HG03521 (cell line): ENCODE results near the gene HEG1.

ENCODE experiments used
- ATAC-seq: cut with Tn5 transposase; IDR thresholded peaks from one replicate; pipeline ENCODE4 v1.9.1; 2021; ENCODE audit warnings: mild to moderate bottlenecking, moderate library complexity; ENCODE audit not compliant: unreplicated experiment

Gene HEG1

GRCh38 chr3:124993466-124993865 is 62.3 kb downstream of the HEG1 start:
- no peak for ATAC-seq

GRCh38 chr3:124992041-124992440 is 63.8 kb downstream of the HEG1 start:
- ATAC-seq: no peak

- no peak for ATAC-seq
Observed at GRCh38 chr3:124986192-124987143, 69.3 kb downstream of the HEG1 start.

GRCh38 chr3:124985349-124985748 is 70.4 kb downstream of the HEG1 start:
- ATAC-seq: no peak

- ATAC-seq: no peak
Observed at GRCh38 chr3:124984754-124985153, 71.0 kb downstream of the HEG1 start.

GRCh38 chr3:124982855-124983254 is 72.9 kb downstream of the HEG1 start:
- ATAC-seq: no peak

DNA sequence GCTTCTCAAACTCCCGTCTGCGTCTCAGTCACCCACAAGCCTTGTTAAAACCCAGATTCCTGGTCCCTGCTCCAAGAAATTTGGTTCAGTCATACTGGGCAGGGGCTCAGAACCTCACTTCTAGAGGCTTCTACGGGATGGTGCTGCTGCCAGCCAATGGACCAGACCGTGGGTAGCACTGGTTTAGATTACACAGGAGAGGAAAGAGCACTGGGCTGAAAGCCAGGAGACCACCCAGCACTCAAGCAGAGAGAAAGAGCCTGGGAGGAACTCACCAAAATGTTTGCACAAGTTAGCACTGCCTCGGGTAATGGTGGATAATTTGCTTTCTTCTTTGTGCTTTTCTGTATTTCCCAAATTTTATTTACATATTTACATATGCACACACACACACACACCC is 74.3 kb downstream of the HEG1 start:
- no peak for ATAC-seq

GRCh38 chr3:124978627-124979026 is 77.2 kb downstream of the HEG1 start:
- no peak for ATAC-seq

GRCh38 chr3:124976383-124976782 is 79.4 kb downstream of the HEG1 start:
- no peak for ATAC-seq

DNA sequence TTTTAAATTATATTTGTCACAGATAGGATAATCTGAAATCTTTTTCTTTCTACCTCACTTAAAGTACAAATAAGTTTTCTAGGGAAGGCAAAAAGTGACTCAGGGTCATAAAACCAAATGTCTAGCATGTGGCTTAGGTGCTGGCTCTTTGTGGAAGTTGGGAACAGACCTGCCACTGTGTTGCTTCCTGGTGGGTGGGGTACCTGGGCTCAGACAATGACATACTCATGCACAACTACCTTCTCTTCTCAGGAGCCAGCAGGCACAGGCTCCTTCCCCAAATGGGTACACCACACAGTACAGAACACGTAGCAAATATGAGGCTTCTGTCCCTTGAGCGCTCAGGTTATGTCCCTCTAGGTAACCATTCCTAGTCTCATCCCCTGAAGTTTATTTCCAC is 81.1 kb downstream of the HEG1 start:
- ATAC-seq: no peak

GRCh38 chr3:124973290-124973689 is 82.5 kb downstream of the HEG1 start:
- ATAC-seq: no peak

- no peak for ATAC-seq
Observed at GRCh38 chr3:124972457-124972856, 83.3 kb downstream of the HEG1 start.

DNA sequence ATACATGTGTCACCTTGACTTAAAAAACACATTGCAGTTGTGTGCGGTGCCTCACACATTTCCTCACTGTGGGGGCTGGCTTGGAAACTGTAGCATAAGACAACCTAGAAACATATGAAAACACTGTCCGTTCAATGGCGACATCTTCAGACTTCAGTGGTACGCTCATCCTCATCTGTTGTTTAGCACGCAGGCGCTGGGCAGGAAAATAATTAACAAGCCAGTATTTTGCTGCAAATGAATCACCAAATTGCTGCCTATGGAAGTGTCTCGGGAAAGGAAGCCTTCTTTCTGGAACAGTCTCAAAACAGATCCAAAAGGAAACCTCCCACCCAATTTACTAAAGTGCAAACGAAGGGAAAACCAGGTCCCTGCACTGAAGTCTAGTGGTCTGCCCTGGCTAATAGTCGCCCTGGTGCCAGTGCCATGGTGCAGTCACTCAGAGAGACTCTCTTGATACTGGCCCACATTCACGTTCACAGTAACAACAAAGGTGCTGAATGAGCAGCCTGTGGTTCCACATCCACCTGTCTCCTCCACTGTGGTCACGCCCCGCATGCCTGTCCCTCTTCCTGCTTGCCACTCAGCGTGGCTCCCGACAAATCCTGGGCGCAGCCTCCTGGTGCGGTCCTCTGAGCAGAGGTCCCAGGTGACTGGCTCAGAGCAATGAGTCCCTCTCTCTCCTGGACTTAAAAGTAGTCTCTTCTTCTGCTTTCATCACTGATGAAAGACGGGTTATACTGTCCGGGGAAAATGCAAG is 85.7 kb downstream of the HEG1 start:
- ATAC-seq: no peak

DNA sequence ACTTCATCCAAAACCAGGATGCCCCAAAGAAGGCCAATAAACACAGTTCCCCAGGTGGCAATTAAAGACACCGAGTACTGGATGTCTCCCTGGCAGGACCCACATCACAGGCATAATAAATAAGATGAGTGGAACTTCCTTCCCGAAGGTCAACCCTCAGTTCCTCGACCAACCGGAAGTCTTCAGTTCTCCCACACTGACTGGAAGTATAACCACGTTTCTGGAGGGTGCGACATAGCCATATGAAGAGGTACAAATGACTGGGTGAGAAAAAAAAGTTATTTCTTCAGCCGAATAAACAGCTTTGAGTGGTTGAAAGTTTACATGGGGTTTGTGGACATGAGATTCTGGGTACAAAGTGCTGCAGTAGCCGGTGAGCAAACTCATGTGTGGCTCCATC is 86.6 kb downstream of the HEG1 start:
- no peak for ATAC-seq

DNA sequence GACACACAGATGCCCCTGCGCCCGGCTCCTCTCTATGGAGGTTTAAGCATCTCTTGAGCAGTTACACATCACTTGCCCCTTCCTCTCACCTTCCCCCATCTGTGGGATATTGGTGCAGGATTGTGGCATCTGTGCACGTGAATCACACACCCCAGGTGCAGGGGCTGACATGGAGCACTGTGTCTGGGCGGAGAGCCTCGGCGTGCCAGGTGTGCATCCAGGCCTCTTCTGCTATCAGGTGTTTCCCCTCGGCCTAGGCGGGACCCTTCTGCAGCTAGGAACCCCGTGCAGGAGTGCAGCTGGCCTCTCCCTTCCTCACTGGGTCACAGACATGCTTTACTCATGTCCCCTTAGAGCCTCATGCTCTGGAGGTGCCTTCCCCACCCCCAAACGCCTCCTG is 87.8 kb downstream of the HEG1 start:
- no peak for ATAC-seq

DNA sequence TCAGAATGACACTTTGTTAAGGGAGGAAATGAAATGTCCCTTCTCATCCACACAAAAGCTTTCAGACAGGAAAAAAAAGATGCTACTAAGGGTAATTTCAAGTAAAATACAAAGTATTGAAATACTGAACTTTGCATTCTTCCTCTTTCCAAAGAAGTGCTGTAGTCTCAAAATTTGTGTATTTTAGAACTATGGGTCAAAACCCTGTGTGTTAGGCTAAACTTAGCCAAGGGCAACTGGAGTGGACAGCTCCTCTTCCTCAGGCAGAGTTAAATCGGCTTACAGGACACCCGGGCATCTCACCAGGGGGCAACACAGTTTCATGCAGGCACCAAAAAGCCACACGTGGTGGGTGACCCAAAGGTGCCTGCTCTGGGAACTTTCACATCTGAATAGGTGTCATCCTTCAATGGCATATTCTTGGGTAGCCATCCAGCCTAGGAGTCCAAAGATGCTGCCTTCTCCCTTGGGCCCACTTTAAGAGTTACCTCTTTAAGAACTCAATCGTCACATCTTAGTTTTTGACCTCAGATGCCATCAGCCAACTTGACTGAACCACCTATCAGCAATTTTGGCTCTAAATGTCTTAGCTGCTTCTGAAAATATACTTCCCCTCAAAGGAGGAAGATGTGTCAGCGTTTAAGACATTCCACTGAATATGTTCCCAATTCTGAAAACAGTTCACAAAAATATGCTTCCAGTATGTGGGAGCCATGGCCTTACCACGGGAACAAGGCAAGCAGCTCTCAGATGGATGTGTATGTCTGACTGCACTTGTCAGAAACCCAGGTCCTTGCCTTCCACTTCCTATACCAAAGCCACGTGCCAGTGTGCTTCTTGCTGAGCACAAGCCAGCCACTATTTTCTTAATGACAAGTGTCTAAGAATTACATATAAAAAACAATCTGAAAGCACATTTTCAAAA is 89.0 kb downstream of the HEG1 start:
- ATAC-seq: no peak

DNA sequence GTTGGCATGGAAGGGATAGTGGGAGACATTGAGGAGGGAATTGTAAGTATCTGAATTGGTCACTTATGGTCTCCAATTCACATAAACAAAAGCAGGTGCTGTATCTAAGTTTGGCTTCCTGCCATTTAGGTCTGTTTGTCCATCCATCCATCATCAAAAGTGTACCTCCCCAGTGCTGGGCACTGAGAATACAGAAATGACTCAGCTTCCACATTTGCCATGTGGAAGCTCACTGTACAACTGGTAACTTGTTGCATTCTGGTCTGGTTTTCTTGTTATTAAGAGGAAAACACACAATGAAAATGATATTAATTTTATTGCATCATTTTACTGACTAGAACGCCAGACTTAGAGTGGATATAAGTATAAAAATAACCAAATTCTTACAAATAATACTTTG is 90.4 kb downstream of the HEG1 start:
- no peak for ATAC-seq

DNA sequence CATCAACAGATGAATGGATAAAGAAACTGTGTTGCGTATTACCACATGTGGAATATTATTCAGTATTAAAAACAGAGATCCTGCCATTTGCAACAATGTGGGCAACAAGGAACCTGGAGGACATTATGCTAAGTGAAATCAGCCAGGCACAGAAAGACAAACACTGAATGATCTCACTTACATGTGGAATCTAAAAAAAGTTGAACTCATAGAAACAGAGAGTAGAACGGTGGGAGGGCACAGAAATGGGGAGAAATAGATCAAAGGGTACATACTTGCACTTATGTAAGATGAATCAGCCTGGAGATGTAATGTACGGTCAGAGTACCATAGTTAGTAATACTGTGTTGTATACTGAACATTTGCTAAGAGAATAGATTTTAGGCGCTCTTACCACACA is 91.4 kb downstream of the HEG1 start:
- ATAC-seq: no peak

DNA sequence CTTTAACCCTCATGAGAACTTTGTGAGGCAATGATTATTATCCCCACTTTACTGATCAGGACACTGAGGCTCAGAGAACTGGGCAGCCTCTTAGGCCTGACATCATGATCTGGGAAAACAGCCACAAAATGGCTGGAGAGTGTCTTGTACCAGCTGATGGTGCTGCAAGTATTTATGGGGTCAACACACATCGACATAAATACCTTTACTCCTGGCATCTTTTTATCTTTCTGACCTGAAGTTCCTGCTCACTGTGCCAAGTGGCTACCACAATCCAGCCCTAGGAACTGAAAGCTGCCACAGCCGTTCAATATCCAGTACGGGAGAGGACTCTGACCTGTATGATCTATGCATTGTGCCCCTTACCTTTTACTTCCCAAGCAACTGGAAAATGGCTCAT is 92.0 kb downstream of the HEG1 start:
- no peak for ATAC-seq

DNA sequence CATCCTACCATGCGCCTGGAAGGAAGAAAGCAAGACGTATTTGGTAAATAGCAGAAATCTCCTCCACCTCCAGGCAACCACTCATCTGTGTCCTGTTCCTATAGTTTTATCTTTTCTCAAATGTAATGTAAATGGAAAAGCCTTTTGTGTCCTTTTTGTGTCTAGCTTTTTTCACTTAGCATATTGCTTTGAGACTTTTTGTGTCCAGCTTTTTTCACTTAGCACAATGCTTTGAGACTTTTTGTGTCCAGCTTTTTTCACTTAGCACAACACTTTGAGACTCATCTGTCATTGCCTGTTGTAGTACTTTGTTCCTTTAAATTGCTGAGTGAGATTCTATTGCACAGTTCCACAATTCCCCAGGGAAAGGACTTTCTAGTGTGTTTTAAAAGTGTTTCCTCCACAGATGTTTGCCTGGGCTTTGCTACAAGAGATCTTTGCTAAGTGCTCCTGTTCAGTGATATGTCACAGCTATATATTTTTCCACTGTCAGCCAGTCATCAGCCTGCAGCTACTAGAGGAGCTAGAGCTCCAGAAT is 93.3 kb downstream of the HEG1 start:
- no peak for ATAC-seq

DNA sequence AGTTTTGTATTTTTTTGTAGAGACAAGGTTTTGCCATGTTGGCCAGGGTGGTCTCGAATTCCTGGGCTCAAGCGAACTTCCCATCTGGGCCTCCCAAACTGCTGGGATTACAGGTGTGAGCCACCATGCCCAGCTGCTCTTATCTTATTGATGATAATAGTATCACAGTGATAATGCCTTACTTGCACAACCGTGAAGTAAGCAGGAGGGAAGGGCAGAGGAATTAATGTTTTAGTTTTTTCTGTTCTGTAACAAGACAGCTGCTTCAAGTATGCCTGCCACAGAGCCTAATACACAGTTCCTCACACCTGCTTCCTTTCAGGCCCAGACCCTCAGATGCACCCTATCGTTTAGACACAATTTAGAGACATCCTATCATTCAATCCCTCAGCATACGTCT is 95.1 kb downstream of the HEG1 start:
- no peak for ATAC-seq
